ENCODE results near the gene SLITRK2.

The SLITRK2 gene

GRCh38 chrX:145853181-145853580 is 35.6 kb downstream of the SLITRK2 start:
- no peak for DNase-seq

GRCh38 chrX:145856181-145856580 is 38.6 kb downstream of the SLITRK2 start:
- DNase-seq: no peak

DNA sequence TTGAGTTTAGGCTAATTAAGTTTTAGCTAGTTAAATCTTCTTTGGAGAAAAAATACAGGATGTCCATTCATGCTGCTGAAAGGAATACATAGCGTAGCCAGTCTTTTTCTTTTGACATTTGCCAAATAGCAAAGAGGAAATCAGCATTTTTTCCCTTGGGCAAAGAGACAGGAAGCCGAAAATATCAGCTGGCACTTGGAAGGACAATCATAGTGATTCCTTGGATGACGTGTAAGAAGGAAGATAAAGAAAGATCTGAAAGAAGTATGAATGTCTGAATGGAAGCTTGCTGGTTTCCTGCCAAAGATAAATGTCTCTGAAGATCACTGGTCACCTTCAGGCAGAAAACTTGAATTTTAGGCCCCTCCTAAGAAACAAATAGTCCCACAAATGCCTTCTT is 44.2 kb downstream of the SLITRK2 start:
- no peak for DNase-seq

DNA sequence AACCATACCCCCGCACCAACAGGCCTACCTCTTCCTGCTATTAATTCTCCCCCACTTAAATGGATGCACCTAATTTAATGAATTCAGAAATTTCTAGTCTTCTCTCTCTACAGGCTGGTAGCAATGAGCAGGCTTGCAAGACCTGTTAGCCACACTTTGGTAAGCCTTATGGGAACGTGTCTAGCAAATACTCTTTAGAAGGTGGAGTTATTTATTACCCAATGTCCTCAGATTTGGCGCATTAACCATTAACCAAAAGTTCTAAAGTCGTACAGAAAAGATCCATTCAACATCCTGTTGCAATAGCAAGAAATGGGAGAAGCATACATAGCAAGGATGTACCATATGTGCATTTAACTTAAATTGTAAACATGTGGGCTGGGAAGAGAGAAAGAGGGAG is 47.5 kb downstream of the SLITRK2 start:
- no peak for DNase-seq
